ENCODE results near the gene PIK3C2B.
A peak's percentile ranks its signal among the peaks of the same experiment; 100 is the strongest.

PIK3C2B gene

GRCh38 chr1:204445860-204446412, 48.7 kb downstream of the PIK3C2B start:
- no peaks in the 10 kb centered on the region for H3K4me1 ChIP-seq
- H3K9me3 ChIP-seq: no peaks in the 10 kb centered on the region
- no peak overlapping the region for H3K4me3 ChIP-seq
- H3K36me3 ChIP-seq (replicated peaks): peaks cover 16% of the 10 kb centered on the region
- peak; percentile 7 to 83 for DNase-seq (ENCODE audit: low spot score in 2 of 2)
- H3K27me3 ChIP-seq (ENCODE audit: low read depth): no peaks in the 10 kb centered on the region
- in situ Hi-C loops (cut with MboI; ENCODE audit: low sequenced_read_pairs): loop anchor here (5.0 kb wide), 1 partner anchor 56 kb away; no protein-coding TSS in a partner anchor
